Suprapubic skin (tissue), 4 donors: ENCODE data around the gene TMED9.

Experiments
- CTCF ChIP-seq, 2 donors: fragments of 200-600 bp in 1 of 2; fragments of 450-650 bp in 1 of 2; sonication (generic) in 1 of 2; IDR thresholded peaks; one replicate each; pipeline ENCODE4 v1.5.1; 2016 to 2019; ENCODE audit warnings: antibody characterized with exemption in 2 of 2, mild to moderate bottlenecking in 1 of 2, moderate library complexity in 1 of 2
- POLR2A ChIP-seq, 2 donors: fragments of 450-650 bp; IDR thresholded peaks; one replicate each; pipeline ENCODE4 v1.6.1; 2017; ENCODE audit warnings: antibody characterized with exemption in 2 of 2, mild to moderate bottlenecking in 2 of 2, moderate library complexity in 2 of 2
- POLR2AphosphoS5 ChIP-seq, 3 donors: sonication (generic); formaldehyde crosslinking; IDR thresholded peaks; one replicate each; pipeline ENCODE4 v1.6.1; 2017; ENCODE audit warnings: antibody characterized with exemption in 3 of 3

GRCh38 chr5:177595991-177596774, 4.2 kb downstream of the TMED9 start:
- TF ChIP-seq POLR2A (IDR thresholded peaks at IDR 0.05) = no peak
- no peak for TF ChIP-seq CTCF (IDR thresholded peaks at IDR 0.05)
- TF ChIP-seq POLR2AphosphoS5 (IDR thresholded peaks at IDR 0.05) = no peak
